GM23338 (cell line): ENCODE data around the gene TTC12.

ENCODE experiments used
- CREB1 ChIP-seq: fragments of 250-450 bp; sonication (Bioruptor Pico); IDR thresholded peaks from 2 replicates; pipeline ENCODE4 v1.5.0; 2020; ENCODE audit warnings: low read depth, mild to moderate bottlenecking, moderate library complexity
- CTCF ChIP-seq, 2 experiments: fragments of 200-600 bp in 1 of 2; sonication (generic) in 1 of 2; conservative IDR thresholded peaks; 2 replicates each; pipeline versions ENCODE4 v1.5.1 to v1.6.1; 2016 to 2017; ENCODE audit warnings: antibody characterized with exemption in 2 of 2, low read depth in 2 of 2, mild to moderate bottlenecking in 2 of 2, moderate library complexity in 1 of 2
- ETS1 ChIP-seq: IDR thresholded peaks from 2 replicates; pipeline ENCODE4 v1.6.1; 2016; ENCODE audit warnings: antibody characterized with exemption
- EZH2 ChIP-seq: fragments of 200-600 bp; sonication (generic); IDR thresholded peaks from one replicate; pipeline ENCODE4 v1.8.0; 2017; ENCODE audit warnings: antibody characterized with exemption, mild to moderate bottlenecking, low read depth; ENCODE audit not compliant: unreplicated experiment
- EZH2phosphoT487 ChIP-seq: fragments of 200-600 bp; sonication (generic); IDR thresholded peaks from one replicate; pipeline ENCODE4 v1.8.1; 2018; ENCODE audit warnings: antibody characterized with exemption; ENCODE audit not compliant: unreplicated experiment
- JUNB ChIP-seq: IDR thresholded peaks from one replicate; pipeline ENCODE4 v1.6.1; 2016; ENCODE audit warnings: antibody characterized with exemption; ENCODE audit not compliant: unreplicated experiment
- NANOG ChIP-seq: IDR thresholded peaks from 2 replicates; pipeline ENCODE4 v1.6.1; 2016; ENCODE audit warnings: antibody characterized with exemption, borderline replicate concordance
- POLR2AphosphoS5 ChIP-seq: IDR thresholded peaks from 2 replicates; pipeline ENCODE4 v1.6.1; 2016; ENCODE audit warnings: antibody characterized with exemption, low read depth
- REST ChIP-seq: IDR thresholded peaks from one replicate; pipeline ENCODE4 v1.6.1; 2018; ENCODE audit warnings: antibody characterized with exemption; ENCODE audit not compliant: unreplicated experiment
- STAT1 ChIP-seq: IDR thresholded peaks from one replicate; pipeline ENCODE4 v1.6.1; 2016; ENCODE audit warnings: antibody characterized with exemption; ENCODE audit not compliant: unreplicated experiment
- ZNF114 ChIP-seq: fragments of 250-450 bp; sonication (Bioruptor Pico); IDR thresholded peaks from 2 replicates; pipeline ENCODE4 v1.5.0; 2020; ENCODE audit warnings: mild to moderate bottlenecking, moderate library complexity
- ZNF331 ChIP-seq: fragments of 250-450 bp; sonication (Bioruptor Pico); IDR thresholded peaks from 2 replicates; pipeline ENCODE4 v1.5.0; 2020; ENCODE audit warnings: low read depth, mild to moderate bottlenecking, moderate library complexity
- ZNF462 ChIP-seq: fragments of 250-450 bp; sonication (Bioruptor Pico); IDR thresholded peaks from 2 replicates; pipeline ENCODE4 v1.5.0; 2020; ENCODE audit warnings: mild to moderate bottlenecking, moderate library complexity

GRCh38 chr11:113356203-113356602 lies 41.8 kb downstream of the TTC12 start:
- TF ChIP-seq REST (no peak), CTCF (conservative IDR thresholded peaks at IDR 0.05; ENCODE audit: low read depth in 2 of 2) (no peak), ZNF331 (CRISPR knock-in tag) (no peak), POLR2AphosphoS5 (no peak), EZH2phosphoT487 (no peak), EZH2 (no peak), CREB1 (CRISPR knock-in tag) (no peak), STAT1 (no peak), ETS1 (no peak), NANOG (no peak), JUNB (no peak), ZNF462 (CRISPR knock-in tag) (no peak), ZNF114 (CRISPR knock-in tag) (no peak)
